K562 (cell line): ENCODE measurements around the gene KCNK3. TPM values are rescaled to one million over a fixed set of nuclear protein-coding genes. Genes with fewer than 3 reads are reported as not detected.

Experiments used
- DMBX1 ChIP-seq: fragments of 250-450 bp; sonication (Bioruptor Pico); IDR thresholded peaks from 2 replicates; pipeline ENCODE4 v1.8.0; 2022; ENCODE audit warnings: inconsistent platforms, mild to moderate bottlenecking, moderate library complexity, borderline replicate concordance
- EP300 ChIP-seq: IDR thresholded peaks from 2 replicates; pipeline ENCODE4 v1.6.1; 2012; ENCODE audit warnings: low read length, improper control_type of control experiment
- HDAC2 ChIP-seq: fragments of 450-650 bp; IDR thresholded peaks from 2 replicates; pipeline ENCODE4 v1.6.1; 2016; ENCODE audit warnings: mild to moderate bottlenecking
- HLTF ChIP-seq: fragments of 450-650 bp; IDR thresholded peaks from 2 replicates; pipeline ENCODE4 v1.6.1; 2016
- JUN ChIP-seq, 2 experiments: sonication (generic) in 1 of 2; formaldehyde crosslinking in 1 of 2; IDR thresholded peaks; 2 replicates each; pipeline versions ENCODE4 v1.6.1 to v1.8.0; 2012 to 2022; ENCODE audit warnings: borderline replicate concordance in 2 of 2, mild to moderate bottlenecking in 2 of 2, improper control_type of control experiment in 1 of 2, low read depth in 1 of 2, low read length in 1 of 2, missing genetic modification reagents in 1 of 2
- LARP7 ChIP-seq: fragments of 450-650 bp; IDR thresholded peaks from 2 replicates; pipeline ENCODE4 v1.6.1; 2016
- MEF2A ChIP-seq: IDR thresholded peaks from 2 replicates; pipeline ENCODE4 v1.6.1; 2011; ENCODE audit warnings: low read depth, mild to moderate bottlenecking, low read length, moderate library complexity; ENCODE audit not compliant: control insufficient read depth
- NCOR1 ChIP-seq: fragments of 450-650 bp; IDR thresholded peaks from 2 replicates; pipeline ENCODE4 v1.6.1; 2016; ENCODE audit warnings: mild to moderate bottlenecking, moderate library complexity
- NFE2 ChIP-seq: IDR thresholded peaks from 2 replicates; pipeline ENCODE4 v1.6.1; 2014; ENCODE audit warnings: antibody characterized with exemption, low read depth
- RNF2 ChIP-seq: sonication (generic); IDR thresholded peaks from 2 replicates; pipeline ENCODE4 v1.6.1; 2016
- SMARCA4 ChIP-seq: fragments of 450-650 bp; IDR thresholded peaks from 2 replicates; pipeline ENCODE4 v1.6.1; 2016
- SMARCA5 ChIP-seq: fragments of 450-650 bp; IDR thresholded peaks from 2 replicates; pipeline ENCODE4 v1.6.1; 2016
- SRF ChIP-seq, 2 experiments: fragments of 250-450, 450-650 bp in 1 of 2; sonication (Bioruptor Pico) in 1 of 2; sonication (generic) in 1 of 2; formaldehyde crosslinking; IDR thresholded peaks; 2 replicates each; pipeline versions ENCODE4 v1.5.0 to v1.5.1; 2020 to 2022; ENCODE audit warnings: mild to moderate bottlenecking in 1 of 2, missing genetic modification reagents in 1 of 2
- TCF3 ChIP-seq: sonication (generic); formaldehyde crosslinking; IDR thresholded peaks from 2 replicates; pipeline ENCODE4 v1.4.0; 2020; ENCODE audit warnings: mild to moderate bottlenecking, missing genetic modification reagents
- TEAD4 ChIP-seq, 2 experiments: sonication (generic) in 1 of 2; formaldehyde crosslinking in 1 of 2; IDR thresholded peaks; 2 replicates each; pipeline versions ENCODE4 v1.6.1 to v1.8.0; 2012 to 2022; ENCODE audit warnings: borderline replicate concordance in 1 of 2, inconsistent platforms in 1 of 2, low read length in 1 of 2, mild to moderate bottlenecking in 1 of 2, missing genetic modification reagents in 1 of 2
- TGIF2 ChIP-seq: sonication (generic); formaldehyde crosslinking; IDR thresholded peaks from 2 replicates; pipeline ENCODE4 v1.8.1; 2022; ENCODE audit warnings: mild to moderate bottlenecking, missing genetic modification reagents, moderate library complexity
- TRIM24 ChIP-seq, 2 experiments: fragments of 450-650 bp; IDR thresholded peaks; 2 replicates each; pipeline ENCODE4 v1.6.1; 2016
- ZKSCAN8 ChIP-seq: fragments of 200-800 bp; sonication (Bioruptor generic); IDR thresholded peaks from 2 replicates; pipeline ENCODE4 v1.6.1; 2016; ENCODE audit warnings: missing genetic modification characterization, missing compliant biosample characterization
- ZNF589 ChIP-seq: fragments of 200-800 bp; sonication (Bioruptor generic); IDR thresholded peaks from 2 replicates; pipeline ENCODE4 v1.6.1; 2016; ENCODE audit warnings: low read depth, missing genetic modification characterization, missing compliant biosample characterization
- polyA plus RNA-seq, 8 experiments: library from polyadenylated mRNA; depleted of rRNA in 4 of 8; stranded (reverse) in 5 of 8; unstranded in 3 of 8; fragments of >200 nt; fragmentation: Nextera tagmentation in 2 of 8; fragmentation: Illumina TruSeq in 1 of 8; extraction: Ambion mirVana in 2 of 8; extraction: Trizol in 1 of 8; gene quantifications; 2 replicates each; pipeline versions ENCODE4 v1.2.1 to v1.2.3, GENCODE V29; 2011 to 2014; ENCODE audit warnings: inconsistent platforms in 1 of 8, missing spikeins in 1 of 8
- total RNA-seq, 7 experiments: library from RNA; depleted of rRNA in 6 of 7; stranded (reverse); fragments of >200 nt in 6 of 7; fragmentation: Illumina TruSeq in 2 of 7; extraction: Trizol in 2 of 7; gene quantifications; 2 replicates each; pipeline versions ENCODE4 v1.2.1 to v1.2.3, GENCODE V29; 2011 to 2021; ENCODE audit warnings: low replicate concordance in 1 of 7
- TF ChIP-seq, protein P1 (sequence below): fragments of 200-800 bp; sonication (Bioruptor generic); IDR thresholded peaks from 2 replicates; pipeline ENCODE4 v1.6.1; 2017; ENCODE audit warnings: missing genetic modification characterization, missing compliant biosample characterization
- TF ChIP-seq, protein P2 (sequence below): conservative IDR thresholded peaks from 2 replicates; pipeline ENCODE4 v1.6.1; 2011; ENCODE audit warnings: low read depth, mild to moderate bottlenecking, low read length; ENCODE audit not compliant: control insufficient read depth
- TF ChIP-seq, protein P3 (sequence below): sonication (generic); formaldehyde crosslinking; IDR thresholded peaks from 2 replicates; pipeline ENCODE4 v1.8.0; 2022; ENCODE audit warnings: mild to moderate bottlenecking, missing genetic modification reagents

The KCNK3 gene
- total and polyA plus RNA-seq, 9 of the 15 experiments (the other 6 are each of a cell fraction or from before 2014, with no cell fraction given), result 0.01 to 0.20 (median 0.07) TPM; not detected in 5

DNA sequence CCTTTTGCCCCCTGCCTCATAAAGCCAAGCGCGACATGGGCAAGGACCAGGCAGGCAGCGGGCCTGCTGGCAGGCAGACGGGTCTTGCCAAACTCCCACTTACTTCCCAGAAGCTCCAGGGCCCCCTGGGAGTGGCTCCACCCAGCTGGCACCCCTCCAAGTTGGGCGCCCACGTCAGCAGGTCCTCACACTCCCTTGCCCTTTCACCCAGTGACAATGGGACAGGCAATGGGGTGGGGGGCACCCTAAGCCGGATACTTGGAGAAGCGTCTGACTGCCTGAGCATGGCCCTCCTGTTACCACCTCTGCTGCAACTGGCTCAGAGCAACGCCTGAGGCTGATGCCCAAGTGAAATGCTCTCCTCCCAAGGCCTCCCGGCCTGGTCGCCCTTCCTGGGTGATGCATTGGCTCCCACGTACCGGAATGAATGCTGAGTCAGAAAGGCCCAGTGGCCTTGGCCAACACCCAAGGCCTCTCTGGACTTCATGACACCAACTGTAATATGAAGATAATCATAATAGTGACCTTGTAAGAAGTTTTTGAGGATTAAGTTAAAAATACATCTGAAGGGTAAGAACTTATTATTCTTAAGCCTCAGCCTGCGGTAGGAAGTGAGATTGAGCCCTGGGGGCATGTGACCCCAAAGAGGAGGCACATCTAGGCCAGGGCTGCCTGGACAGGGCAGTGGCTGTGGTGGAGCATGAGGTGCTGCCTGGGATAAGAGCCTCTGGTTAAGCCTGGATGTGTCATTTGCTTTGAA lies 31.6 kb downstream of the KCNK3 start (continued):
- TF ChIP-seq NCOR1, result peak; percentile 56
- no peak for TF ChIP-seq LARP7
- TF ChIP-seq DMBX1, result no peak
- TF ChIP-seq JUN (IDR thresholded peaks at IDR 0.05; ENCODE audit: borderline replicate concordance, low read depth, low read length), result peak; percentile 26; the same call in 1 of the 2 replicates
- no peak for TF ChIP-seq JUN (CRISPR knock-in tag; IDR thresholded peaks at IDR 0.05; ENCODE audit: borderline replicate concordance)
- TF ChIP-seq EP300, result peak; percentile 39; the same call in 1 of the 2 replicates
- no peak for TF ChIP-seq HLTF
- TF ChIP-seq TRIM24 (IDR thresholded peaks at IDR 0.05), result 0 out of 4 replicates have a peak, but pooled peaks of 1 of the 2 experiments have one; percentile 17
- TF ChIP-seq NFE2, result peak; percentile 93
- TF ChIP-seq SRF (CRISPR knock-in tag; IDR thresholded peaks at IDR 0.05), result 0 out of 4 replicates have a peak, but pooled peaks of 1 of the 2 experiments have one; percentile 32
- TF ChIP-seq HDAC2, result 0 out of 2 replicates have a peak, but pooled peaks have one; percentile 73
- peak; percentile 91 for TF ChIP-seq ZNF589 (CRISPR knock-in tag)
- peak; percentile 29; the same call in 1 of the 2 replicates for TF ChIP-seq TEAD4 (IDR thresholded peaks at IDR 0.05; ENCODE audit: low read length)
- TF ChIP-seq TEAD4 (CRISPR knock-in tag; IDR thresholded peaks at IDR 0.05; ENCODE audit: borderline replicate concordance), result no peak
- TF ChIP-seq ZKSCAN8 (CRISPR knock-in tag), result 0 out of 2 replicates have a peak, but pooled peaks have one; percentile 47
- peak; percentile 30; the same call in 1 of the 2 replicates for TF ChIP-seq RNF2
- TF ChIP-seq TCF3 (CRISPR knock-in tag), result peak; percentile 74
- peak; percentile 45; the same call in 1 of the 2 replicates for TF ChIP-seq MEF2A
- TF ChIP-seq, protein P1, sequence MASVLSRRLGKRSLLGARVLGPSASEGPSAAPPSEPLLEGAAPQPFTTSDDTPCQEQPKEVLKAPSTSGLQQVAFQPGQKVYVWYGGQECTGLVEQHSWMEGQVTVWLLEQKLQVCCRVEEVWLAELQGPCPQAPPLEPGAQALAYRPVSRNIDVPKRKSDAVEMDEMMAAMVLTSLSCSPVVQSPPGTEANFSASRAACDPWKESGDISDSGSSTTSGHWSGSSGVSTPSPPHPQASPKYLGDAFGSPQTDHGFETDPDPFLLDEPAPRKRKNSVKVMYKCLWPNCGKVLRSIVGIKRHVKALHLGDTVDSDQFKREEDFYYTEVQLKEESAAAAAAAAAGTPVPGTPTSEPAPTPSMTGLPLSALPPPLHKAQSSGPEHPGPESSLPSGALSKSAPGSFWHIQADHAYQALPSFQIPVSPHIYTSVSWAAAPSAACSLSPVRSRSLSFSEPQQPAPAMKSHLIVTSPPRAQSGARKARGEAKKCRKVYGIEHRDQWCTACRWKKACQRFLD, result peak; percentile 91
- TF ChIP-seq TGIF2 (CRISPR knock-in tag), result no peak
- peak; percentile 36; the same call in 1 of the 2 replicates for TF ChIP-seq SMARCA5
- TF ChIP-seq, protein P2, sequence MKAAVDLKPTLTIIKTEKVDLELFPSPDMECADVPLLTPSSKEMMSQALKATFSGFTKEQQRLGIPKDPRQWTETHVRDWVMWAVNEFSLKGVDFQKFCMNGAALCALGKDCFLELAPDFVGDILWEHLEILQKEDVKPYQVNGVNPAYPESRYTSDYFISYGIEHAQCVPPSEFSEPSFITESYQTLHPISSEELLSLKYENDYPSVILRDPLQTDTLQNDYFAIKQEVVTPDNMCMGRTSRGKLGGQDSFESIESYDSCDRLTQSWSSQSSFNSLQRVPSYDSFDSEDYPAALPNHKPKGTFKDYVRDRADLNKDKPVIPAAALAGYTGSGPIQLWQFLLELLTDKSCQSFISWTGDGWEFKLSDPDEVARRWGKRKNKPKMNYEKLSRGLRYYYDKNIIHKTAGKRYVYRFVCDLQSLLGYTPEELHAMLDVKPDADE, result no peak
- TF ChIP-seq, protein P3, sequence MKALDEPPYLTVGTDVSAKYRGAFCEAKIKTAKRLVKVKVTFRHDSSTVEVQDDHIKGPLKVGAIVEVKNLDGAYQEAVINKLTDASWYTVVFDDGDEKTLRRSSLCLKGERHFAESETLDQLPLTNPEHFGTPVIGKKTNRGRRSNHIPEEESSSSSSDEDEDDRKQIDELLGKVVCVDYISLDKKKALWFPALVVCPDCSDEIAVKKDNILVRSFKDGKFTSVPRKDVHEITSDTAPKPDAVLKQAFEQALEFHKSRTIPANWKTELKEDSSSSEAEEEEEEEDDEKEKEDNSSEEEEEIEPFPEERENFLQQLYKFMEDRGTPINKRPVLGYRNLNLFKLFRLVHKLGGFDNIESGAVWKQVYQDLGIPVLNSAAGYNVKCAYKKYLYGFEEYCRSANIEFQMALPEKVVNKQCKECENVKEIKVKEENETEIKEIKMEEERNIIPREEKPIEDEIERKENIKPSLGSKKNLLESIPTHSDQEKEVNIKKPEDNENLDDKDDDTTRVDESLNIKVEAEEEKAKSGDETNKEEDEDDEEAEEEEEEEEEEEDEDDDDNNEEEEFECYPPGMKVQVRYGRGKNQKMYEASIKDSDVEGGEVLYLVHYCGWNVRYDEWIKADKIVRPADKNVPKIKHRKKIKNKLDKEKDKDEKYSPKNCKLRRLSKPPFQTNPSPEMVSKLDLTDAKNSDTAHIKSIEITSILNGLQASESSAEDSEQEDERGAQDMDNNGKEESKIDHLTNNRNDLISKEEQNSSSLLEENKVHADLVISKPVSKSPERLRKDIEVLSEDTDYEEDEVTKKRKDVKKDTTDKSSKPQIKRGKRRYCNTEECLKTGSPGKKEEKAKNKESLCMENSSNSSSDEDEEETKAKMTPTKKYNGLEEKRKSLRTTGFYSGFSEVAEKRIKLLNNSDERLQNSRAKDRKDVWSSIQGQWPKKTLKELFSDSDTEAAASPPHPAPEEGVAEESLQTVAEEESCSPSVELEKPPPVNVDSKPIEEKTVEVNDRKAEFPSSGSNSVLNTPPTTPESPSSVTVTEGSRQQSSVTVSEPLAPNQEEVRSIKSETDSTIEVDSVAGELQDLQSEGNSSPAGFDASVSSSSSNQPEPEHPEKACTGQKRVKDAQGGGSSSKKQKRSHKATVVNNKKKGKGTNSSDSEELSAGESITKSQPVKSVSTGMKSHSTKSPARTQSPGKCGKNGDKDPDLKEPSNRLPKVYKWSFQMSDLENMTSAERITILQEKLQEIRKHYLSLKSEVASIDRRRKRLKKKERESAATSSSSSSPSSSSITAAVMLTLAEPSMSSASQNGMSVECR, result no peak
- peak; percentile 12 for TF ChIP-seq SMARCA4
